ENCODE measurements around the gene SH3PXD2B. TPM values are rescaled to one million over a fixed set of nuclear protein-coding genes. Genes with fewer than 3 reads are reported as not detected.

Gene SH3PXD2B
- total and polyA plus RNA-seq, 2 of the 13 experiments (the other 11 are each of a cell fraction or from before 2014, with no cell fraction given): 3.4 to 4.6 TPM

GRCh38 chr5:172492097-172492840 lies 37.9 kb upstream of the SH3PXD2B start:
- CTCF ChIA-PET (ENCODE audit: low intra/inter-chr PET ratio, low total read pairs): no interaction called here
- Histone ChIP-seq H3K4me1 (ENCODE audit: insufficient read depth, low read length) (no peaks in the 10 kb centered on the region), H3K9me3 (ENCODE audit: low read length) (no peaks in the 10 kb centered on the region), H3K79me2 (ENCODE audit: insufficient read depth, low read length) (no peaks in the 10 kb centered on the region), H4K20me1 (ENCODE audit: insufficient read depth, low read length) (no peaks in the 10 kb centered on the region), H2AFZ (ENCODE audit: low read length) (no peak overlapping the region), H3K4me3 (replicated peaks in 1 of 3; ENCODE audit: insufficient read depth in 1 of 3, low read depth in 2 of 3, low read length in 3 of 3) (no peak overlapping the region), H3K36me3 (replicated peaks in 1 of 2; ENCODE audit: control insufficient read depth in 1 of 2, insufficient read depth in 2 of 2, low read length in 2 of 2) (no peaks in the 10 kb centered on the region), H3K4me2 (ENCODE audit: low read depth, low read length) (no peak overlapping the region), H3K27me3 (ENCODE audit: control insufficient read depth in 1 of 2, insufficient read depth in 2 of 2, low read length in 2 of 2) (peaks cover 7 to 60% of the 10 kb centered on the region in 2 experiments; a peak in 4 of 5 replicates), H3K27ac (ENCODE audit: extremely low read length, insufficient read depth, low read length) (no peak overlapping the region), H3K9ac (ENCODE audit: insufficient read depth, low read depth, low read length) (no peak overlapping the region)
- POLR2A ChIA-PET: no interaction called here
- no peak for DNase-seq (ENCODE audit: low spot score)
- TF ChIP-seq ZNF724P (CRISPR knock-in tag; IDR thresholded peaks at IDR 0.05; ENCODE audit: borderline replicate concordance) (no peak), HMG20B (CRISPR knock-in tag; conservative IDR thresholded peaks at IDR 0.05) (no peak), ZBTB8A (CRISPR knock-in tag; IDR thresholded peaks at IDR 0.05; ENCODE audit: borderline replicate concordance, low read depth) (no peak), KLF9 (CRISPR knock-in tag; IDR thresholded peaks at IDR 0.05; ENCODE audit: low read depth) (no peak), SNRNP70 (IDR thresholded peaks at IDR 0.05; ENCODE audit: low read depth, low read length) (no peak), MED1 (CRISPR knock-in tag; IDR thresholded peaks at IDR 0.05) (no peak), GABPA (IDR thresholded peaks at IDR 0.05; ENCODE audit: low read depth, low read length) (no peak), GABPA (CRISPR knock-in tag; IDR thresholded peaks at IDR 0.05; ENCODE audit: low read depth) (no peak), LCORL (IDR thresholded peaks at IDR 0.05) (no peak), LCORL (CRISPR knock-in tag; IDR thresholded peaks at IDR 0.05) (no peak), THAP11 (CRISPR knock-in tag; IDR thresholded peaks at IDR 0.05) (no peak), GLI4 (CRISPR knock-in tag; IDR thresholded peaks at IDR 0.05; ENCODE audit: borderline replicate concordance) (no peak), ZNF775 (CRISPR knock-in tag; IDR thresholded peaks at IDR 0.05; ENCODE audit: borderline replicate concordance) (no peak), RFX1 (IDR thresholded peaks at IDR 0.05) (no peak), CEBPB (IDR thresholded peaks at IDR 0.05; ENCODE audit: borderline replicate concordance, low read depth, low read length) (no peak), PAX8 (CRISPR knock-in tag; IDR thresholded peaks at IDR 0.05; ENCODE audit: borderline replicate concordance) (no peak), DNMT1 (CRISPR knock-in tag; IDR thresholded peaks at IDR 0.05) (no peak)
- TF ChIP-seq, protein P1, sequence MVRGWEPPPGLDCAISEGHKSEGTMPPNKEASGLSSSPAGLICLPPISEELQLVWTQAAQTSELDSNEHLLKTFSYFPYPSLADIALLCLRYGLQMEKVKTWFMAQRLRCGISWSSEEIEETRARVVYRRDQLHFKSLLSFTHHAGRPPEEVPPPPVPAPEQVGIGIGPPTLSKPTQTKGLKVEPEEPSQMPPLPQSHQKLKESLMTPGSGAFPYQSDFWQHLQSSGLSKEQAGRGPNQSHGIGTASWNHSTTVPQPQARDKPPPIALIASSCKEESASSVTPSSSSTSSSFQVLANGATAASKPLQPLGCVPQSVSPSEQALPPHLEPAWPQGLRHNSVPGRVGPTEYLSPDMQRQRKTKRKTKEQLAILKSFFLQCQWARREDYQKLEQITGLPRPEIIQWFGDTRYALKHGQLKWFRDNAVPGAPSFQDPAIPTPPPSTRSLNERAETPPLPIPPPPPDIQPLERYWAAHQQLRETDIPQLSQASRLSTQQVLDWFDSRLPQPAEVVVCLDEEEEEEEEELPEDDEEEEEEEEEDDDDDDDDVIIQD (CRISPR knock-in tag; IDR thresholded peaks at IDR 0.05; ENCODE audit: low read depth): no peak
- 5% methylated on average over 14 of the region's 14 CpGs for WGBS (ENCODE audit: low lambda C conversion rate)
- intact Hi-C loops (cut with micrococcal nuclease; ENCODE audit: unreplicated experiment): no loop called here
- no peak for ATAC-seq
- no peak for FAIRE-seq
- BruUV-seq (replicated peaks): no TSS peak
- in situ Hi-C loops (cut with HindIII; ENCODE audit: extremely low pct_ligation_motif_present, low pct_unique_long_range_greater_than_20kb): no loop called here
